ENCODE results near the gene SENP2.

Gene SENP2

DNA sequence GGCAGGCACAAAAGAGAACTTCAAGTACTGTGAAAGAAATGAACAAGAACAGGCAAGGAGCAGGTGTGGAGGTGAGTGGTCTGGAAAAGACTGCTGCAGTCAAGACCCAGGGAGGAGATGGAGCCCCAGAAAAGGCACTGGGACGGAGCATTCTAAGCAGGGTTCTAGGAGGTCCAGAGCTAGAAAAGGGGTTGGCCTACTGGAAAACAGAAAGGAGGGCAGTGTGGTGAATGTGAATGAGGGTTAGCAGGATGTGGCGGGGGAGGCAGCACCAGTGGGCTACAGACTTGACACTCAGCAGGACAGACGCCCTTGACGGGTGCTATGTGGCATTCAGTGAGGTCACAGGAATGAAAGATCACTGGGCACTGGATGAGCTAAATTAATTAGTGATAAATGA lies 75.7 kb downstream of the SENP2 start:
- peaks cover 4 to 6% of the 10 kb centered on the region in 2 donors for H3K4me1 ChIP-seq (ENCODE audit: control insufficient read depth in 2 of 2, insufficient read depth in 2 of 2, low read length in 2 of 2)
- no peaks in the 10 kb centered on the region for H3K9me3 ChIP-seq (ENCODE audit: control insufficient read depth in 2 of 2, low read length in 2 of 2)
- H3K27ac ChIP-seq (ENCODE audit: low read depth in 2 of 2, low read length in 2 of 2), result no peak overlapping the region
- no peak overlapping the region for H3K4me3 ChIP-seq (ENCODE audit: low read length in 2 of 2)
- H3K9ac ChIP-seq (ENCODE audit: low read depth in 1 of 2, low read length in 2 of 2), result no peak overlapping the region
- no peaks in the 10 kb centered on the region for H3K27me3 ChIP-seq (ENCODE audit: control insufficient read depth in 2 of 2, insufficient read depth in 2 of 2, low read length in 2 of 2)
- peaks cover 9 to 13% of the 10 kb centered on the region in 2 donors for H3K36me3 ChIP-seq (ENCODE audit: control insufficient read depth in 2 of 2, insufficient read depth in 2 of 2, low read length in 2 of 2)

DNA sequence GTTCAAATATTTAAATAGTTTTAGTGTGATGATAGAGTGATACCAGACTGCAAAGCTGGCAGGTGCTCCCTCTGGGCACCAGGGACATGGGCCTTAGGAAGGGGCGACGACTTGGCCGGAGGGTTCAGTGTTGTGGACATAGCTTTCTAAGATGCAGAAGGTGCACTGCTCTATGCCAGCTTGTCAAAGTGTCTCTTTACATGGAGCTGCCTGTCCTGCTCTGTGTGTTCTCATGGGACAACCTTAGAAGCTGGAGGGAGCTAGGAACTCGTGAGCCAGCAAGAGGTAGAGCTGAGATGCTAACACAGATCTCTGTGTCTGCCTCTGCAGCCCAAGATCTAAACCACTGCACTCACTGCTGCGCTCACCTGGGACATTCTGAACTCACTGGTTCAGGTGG lies 77.8 kb downstream of the SENP2 start:
- Histone ChIP-seq H3K4me3 (ENCODE audit: low read length in 2 of 2) (no peak overlapping the region), H3K27ac (ENCODE audit: low read depth in 2 of 2, low read length in 2 of 2) (no peak overlapping the region), H3K27me3 (ENCODE audit: control insufficient read depth in 2 of 2, insufficient read depth in 2 of 2, low read length in 2 of 2) (no peaks in the 10 kb centered on the region), H3K36me3 (ENCODE audit: control insufficient read depth in 2 of 2, insufficient read depth in 2 of 2, low read length in 2 of 2) (peaks cover 0 to 4% of the 10 kb centered on the region in 2 donors), H3K4me1 (ENCODE audit: control insufficient read depth in 2 of 2, insufficient read depth in 2 of 2, low read length in 2 of 2) (peaks cover 6 to 7% of the 10 kb centered on the region in 2 donors), H3K9ac (ENCODE audit: low read depth in 1 of 2, low read length in 2 of 2) (no peak overlapping the region), H3K9me3 (ENCODE audit: control insufficient read depth in 2 of 2, low read length in 2 of 2) (no peaks in the 10 kb centered on the region)

DNA sequence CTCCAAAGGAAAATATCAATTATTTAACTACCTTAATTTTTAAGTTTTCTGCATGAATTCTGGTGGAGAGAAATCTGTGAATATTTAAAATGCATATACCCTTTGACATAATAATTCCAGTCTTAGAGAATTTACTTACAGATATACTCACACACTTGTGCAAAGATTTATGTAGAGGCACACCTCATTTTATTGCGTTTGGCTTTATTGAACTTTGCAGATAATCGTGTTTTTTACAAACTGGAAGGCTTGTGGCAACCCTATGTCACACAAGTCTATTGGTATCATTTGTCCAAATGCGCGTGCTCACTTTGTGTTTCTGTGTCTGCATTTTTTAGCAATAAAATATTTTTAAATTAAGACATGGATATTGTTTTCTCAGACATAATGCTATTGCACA lies 81.5 kb downstream of the SENP2 start:
- Histone ChIP-seq H3K27me3 (ENCODE audit: control insufficient read depth in 2 of 2, insufficient read depth in 2 of 2, low read length in 2 of 2) (no peaks in the 10 kb centered on the region), H3K4me1 (ENCODE audit: control insufficient read depth in 2 of 2, insufficient read depth in 2 of 2, low read length in 2 of 2) (peaks cover 0 to 3% of the 10 kb centered on the region in 2 donors), H3K36me3 (ENCODE audit: control insufficient read depth in 2 of 2, insufficient read depth in 2 of 2, low read length in 2 of 2) (peaks cover 2 to 9% of the 10 kb centered on the region in 2 donors), H3K27ac (ENCODE audit: low read depth in 2 of 2, low read length in 2 of 2) (no peak overlapping the region), H3K9me3 (ENCODE audit: control insufficient read depth in 2 of 2, low read length in 2 of 2) (no peaks in the 10 kb centered on the region), H3K9ac (ENCODE audit: low read depth in 1 of 2, low read length in 2 of 2) (no peak overlapping the region), H3K4me3 (ENCODE audit: low read length in 2 of 2) (no peak overlapping the region)

DNA sequence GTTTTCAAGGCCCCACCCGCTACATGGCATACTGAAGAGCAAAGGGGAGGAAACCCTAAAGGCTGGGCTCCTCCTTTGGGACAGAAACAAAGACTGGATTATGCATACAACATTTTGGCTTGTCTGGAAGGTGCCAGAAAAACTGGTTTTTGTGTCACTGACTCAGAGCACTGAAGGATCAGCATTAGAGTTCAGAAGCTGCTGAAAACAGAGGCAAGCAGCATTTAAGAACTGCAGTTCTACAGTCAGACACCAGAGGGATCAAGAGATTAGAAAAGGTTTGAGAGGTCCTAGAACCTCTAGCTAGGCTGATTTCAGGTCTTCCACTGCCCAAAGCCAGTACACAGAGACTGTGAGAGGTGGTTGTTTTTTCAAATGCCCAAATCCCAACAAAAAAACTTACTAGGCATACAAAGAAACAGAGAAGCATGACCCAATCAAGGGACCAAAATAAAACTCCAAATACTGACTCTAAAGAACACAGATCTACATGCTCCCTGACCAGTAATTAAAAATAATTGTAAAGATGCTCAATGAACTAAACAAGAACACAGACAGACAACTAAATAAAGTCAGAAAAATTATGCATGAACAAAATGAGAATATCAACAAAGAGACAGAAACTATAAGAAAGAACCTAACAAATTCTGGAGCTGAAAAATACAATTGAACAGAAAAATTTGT lies 91.2 kb downstream of the SENP2 start:
- no peaks in the 10 kb centered on the region for H3K9me3 ChIP-seq (ENCODE audit: control insufficient read depth in 2 of 2, low read length in 2 of 2)
- no peak overlapping the region for H3K4me3 ChIP-seq (ENCODE audit: low read length in 2 of 2)
- no peaks in the 10 kb centered on the region for H3K27me3 ChIP-seq (ENCODE audit: control insufficient read depth in 2 of 2, insufficient read depth in 2 of 2, low read length in 2 of 2)
- no peaks in the 10 kb centered on the region for H3K4me1 ChIP-seq (ENCODE audit: control insufficient read depth in 2 of 2, insufficient read depth in 2 of 2, low read length in 2 of 2)
- peaks cover 14 to 15% of the 10 kb centered on the region in 2 donors for H3K36me3 ChIP-seq (ENCODE audit: control insufficient read depth in 2 of 2, insufficient read depth in 2 of 2, low read length in 2 of 2)
- no peak overlapping the region for H3K9ac ChIP-seq (ENCODE audit: low read depth in 1 of 2, low read length in 2 of 2)
- no peak overlapping the region for H3K27ac ChIP-seq (ENCODE audit: low read depth in 2 of 2, low read length in 2 of 2)

DNA sequence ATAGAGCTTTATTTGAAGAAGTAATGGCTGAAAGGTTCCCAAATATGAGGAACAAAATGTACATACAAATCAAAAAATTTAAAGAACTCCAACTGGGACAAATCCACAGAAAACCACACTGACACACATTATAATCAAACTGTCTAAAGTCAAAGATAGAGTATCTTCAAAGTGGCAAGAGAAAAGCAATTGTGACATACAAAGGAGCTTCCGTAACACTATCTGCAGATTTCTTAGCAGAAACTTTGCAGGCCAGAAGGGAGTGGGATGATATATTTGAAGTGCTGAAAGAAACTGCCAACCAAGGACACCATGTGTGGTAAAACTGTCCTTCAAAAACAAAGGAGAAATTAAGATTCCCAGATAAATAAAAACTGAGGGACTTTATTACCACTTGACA lies 91.9 kb downstream of the SENP2 start:
- Histone ChIP-seq H3K27me3 (ENCODE audit: control insufficient read depth in 2 of 2, insufficient read depth in 2 of 2, low read length in 2 of 2) (no peaks in the 10 kb centered on the region), H3K27ac (ENCODE audit: low read depth in 2 of 2, low read length in 2 of 2) (no peak overlapping the region), H3K36me3 (ENCODE audit: control insufficient read depth in 2 of 2, insufficient read depth in 2 of 2, low read length in 2 of 2) (peaks cover 14 to 15% of the 10 kb centered on the region in 2 donors), H3K9me3 (ENCODE audit: control insufficient read depth in 2 of 2, low read length in 2 of 2) (no peaks in the 10 kb centered on the region), H3K4me1 (ENCODE audit: control insufficient read depth in 2 of 2, insufficient read depth in 2 of 2, low read length in 2 of 2) (no peaks in the 10 kb centered on the region), H3K4me3 (ENCODE audit: low read length in 2 of 2) (no peak overlapping the region), H3K9ac (ENCODE audit: low read depth in 1 of 2, low read length in 2 of 2) (no peak overlapping the region)

DNA sequence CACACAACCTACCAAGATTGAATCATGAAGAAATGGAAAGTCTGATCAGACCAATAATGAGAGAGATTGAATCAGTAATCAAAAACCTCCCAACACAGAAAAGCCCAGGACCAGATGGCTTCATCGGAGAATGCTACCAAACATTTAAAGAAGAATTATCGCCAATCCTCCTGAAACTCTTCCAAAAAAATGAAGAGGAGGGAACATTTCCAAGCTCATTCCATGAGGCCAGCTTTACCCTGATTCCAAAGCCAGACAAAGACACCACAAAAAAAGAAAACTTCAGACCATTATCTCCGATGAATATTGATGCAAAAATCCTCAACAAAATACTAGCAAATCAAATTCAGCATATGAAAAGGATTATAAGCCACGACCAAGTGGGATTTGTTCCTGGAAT lies 94.1 kb downstream of the SENP2 start:
- no peaks in the 10 kb centered on the region for H3K9me3 ChIP-seq (ENCODE audit: control insufficient read depth in 2 of 2, low read length in 2 of 2)

More for the DNA sequence above, 94.1 kb downstream of the SENP2 start:
- H3K4me3 ChIP-seq (ENCODE audit: low read length in 2 of 2), result no peak overlapping the region
- H3K36me3 ChIP-seq (ENCODE audit: control insufficient read depth in 2 of 2, insufficient read depth in 2 of 2, low read length in 2 of 2), result peaks cover 5 to 8% of the 10 kb centered on the region in 2 donors
- H3K27ac ChIP-seq (ENCODE audit: low read depth in 2 of 2, low read length in 2 of 2), result no peak overlapping the region
- H3K27me3 ChIP-seq (ENCODE audit: control insufficient read depth in 2 of 2, insufficient read depth in 2 of 2, low read length in 2 of 2), result no peaks in the 10 kb centered on the region
- H3K4me1 ChIP-seq (ENCODE audit: control insufficient read depth in 2 of 2, insufficient read depth in 2 of 2, low read length in 2 of 2), result no peaks in the 10 kb centered on the region
- H3K9ac ChIP-seq (ENCODE audit: low read depth in 1 of 2, low read length in 2 of 2), result no peak overlapping the region

All from mucosa of rectum (tissue), 2 donors.